ENCODE data around the gene EHMT1.

DNA sequence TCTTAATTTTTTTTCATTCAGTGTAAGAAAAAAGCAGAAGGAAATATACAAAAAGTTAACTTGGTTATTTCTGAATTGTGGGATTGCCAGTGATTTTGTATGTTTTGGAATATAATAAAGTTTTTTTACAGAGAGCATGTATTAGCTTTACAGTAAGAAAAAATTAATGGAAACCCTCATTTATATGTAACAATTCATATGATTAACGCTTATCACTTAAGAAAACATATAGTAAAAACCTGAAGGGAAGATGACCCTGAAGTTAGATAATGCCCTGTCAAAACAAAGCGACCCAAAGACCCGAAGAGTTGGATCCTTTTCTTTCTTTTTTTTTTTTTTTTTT is 52.4 kb downstream of the EHMT1 start:
- TF ChIP-seq SIN3A (IDR thresholded peaks at IDR 0.05; ENCODE audit: borderline replicate concordance, insufficient read depth, low read depth, low read length) (no peak), POLR2AphosphoS5 (IDR thresholded peaks at IDR 0.05; ENCODE audit: low read depth, low read length) (no peak), TCF7L2 (IDR thresholded peaks at IDR 0.05; ENCODE audit: low read depth, low read length) (no peak)
- TF ChIP-seq, protein P1, sequence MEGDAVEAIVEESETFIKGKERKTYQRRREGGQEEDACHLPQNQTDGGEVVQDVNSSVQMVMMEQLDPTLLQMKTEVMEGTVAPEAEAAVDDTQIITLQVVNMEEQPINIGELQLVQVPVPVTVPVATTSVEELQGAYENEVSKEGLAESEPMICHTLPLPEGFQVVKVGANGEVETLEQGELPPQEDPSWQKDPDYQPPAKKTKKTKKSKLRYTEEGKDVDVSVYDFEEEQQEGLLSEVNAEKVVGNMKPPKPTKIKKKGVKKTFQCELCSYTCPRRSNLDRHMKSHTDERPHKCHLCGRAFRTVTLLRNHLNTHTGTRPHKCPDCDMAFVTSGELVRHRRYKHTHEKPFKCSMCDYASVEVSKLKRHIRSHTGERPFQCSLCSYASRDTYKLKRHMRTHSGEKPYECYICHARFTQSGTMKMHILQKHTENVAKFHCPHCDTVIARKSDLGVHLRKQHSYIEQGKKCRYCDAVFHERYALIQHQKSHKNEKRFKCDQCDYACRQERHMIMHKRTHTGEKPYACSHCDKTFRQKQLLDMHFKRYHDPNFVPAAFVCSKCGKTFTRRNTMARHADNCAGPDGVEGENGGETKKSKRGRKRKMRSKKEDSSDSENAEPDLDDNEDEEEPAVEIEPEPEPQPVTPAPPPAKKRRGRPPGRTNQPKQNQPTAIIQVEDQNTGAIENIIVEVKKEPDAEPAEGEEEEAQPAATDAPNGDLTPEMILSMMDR (IDR thresholded peaks at IDR 0.05): no peak
- TF ChIP-seq, protein P2, sequence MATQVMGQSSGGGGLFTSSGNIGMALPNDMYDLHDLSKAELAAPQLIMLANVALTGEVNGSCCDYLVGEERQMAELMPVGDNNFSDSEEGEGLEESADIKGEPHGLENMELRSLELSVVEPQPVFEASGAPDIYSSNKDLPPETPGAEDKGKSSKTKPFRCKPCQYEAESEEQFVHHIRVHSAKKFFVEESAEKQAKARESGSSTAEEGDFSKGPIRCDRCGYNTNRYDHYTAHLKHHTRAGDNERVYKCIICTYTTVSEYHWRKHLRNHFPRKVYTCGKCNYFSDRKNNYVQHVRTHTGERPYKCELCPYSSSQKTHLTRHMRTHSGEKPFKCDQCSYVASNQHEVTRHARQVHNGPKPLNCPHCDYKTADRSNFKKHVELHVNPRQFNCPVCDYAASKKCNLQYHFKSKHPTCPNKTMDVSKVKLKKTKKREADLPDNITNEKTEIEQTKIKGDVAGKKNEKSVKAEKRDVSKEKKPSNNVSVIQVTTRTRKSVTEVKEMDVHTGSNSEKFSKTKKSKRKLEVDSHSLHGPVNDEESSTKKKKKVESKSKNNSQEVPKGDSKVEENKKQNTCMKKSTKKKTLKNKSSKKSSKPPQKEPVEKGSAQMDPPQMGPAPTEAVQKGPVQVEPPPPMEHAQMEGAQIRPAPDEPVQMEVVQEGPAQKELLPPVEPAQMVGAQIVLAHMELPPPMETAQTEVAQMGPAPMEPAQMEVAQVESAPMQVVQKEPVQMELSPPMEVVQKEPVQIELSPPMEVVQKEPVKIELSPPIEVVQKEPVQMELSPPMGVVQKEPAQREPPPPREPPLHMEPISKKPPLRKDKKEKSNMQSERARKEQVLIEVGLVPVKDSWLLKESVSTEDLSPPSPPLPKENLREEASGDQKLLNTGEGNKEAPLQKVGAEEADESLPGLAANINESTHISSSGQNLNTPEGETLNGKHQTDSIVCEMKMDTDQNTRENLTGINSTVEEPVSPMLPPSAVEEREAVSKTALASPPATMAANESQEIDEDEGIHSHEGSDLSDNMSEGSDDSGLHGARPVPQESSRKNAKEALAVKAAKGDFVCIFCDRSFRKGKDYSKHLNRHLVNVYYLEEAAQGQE (IDR thresholded peaks at IDR 0.05; ENCODE audit: insufficient read depth in 1 of 2, low read depth in 2 of 2, low read length in 1 of 2): no peak

Data from Panc1 (cell line).